NCI-H345 treated with DMSO at 0.1 percent for 48 hours (cell line): ENCODE results near the gene TTLL5.

Source experiments
- DNase-seq: peaks from one replicate; lab custom pipeline; 2025; ENCODE audit not compliant: unreplicated experiment; lab: John Stamatoyannopoulos, UW

TTLL5 gene

DNA sequence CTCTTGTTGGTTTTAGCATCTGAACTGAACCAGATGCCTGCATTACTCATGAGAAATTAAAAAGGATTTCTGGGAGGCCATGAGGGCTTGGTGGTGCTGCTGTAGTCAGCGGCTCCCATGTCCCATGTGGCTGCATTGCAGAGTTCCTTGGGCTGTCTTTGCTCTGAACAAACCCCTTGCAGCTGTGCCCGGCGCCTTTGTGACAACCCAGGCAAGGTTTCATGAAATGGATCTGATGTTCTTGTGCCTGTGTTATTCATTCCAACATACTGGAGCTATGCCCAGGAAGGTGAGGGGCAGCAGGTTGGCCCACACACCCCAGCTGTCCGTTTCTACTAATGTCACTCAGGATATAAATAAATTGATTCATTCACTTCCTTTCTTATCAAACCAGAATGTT is 280.0 kb downstream of the TTLL5 start:
- DNase-seq: no peak

DNA sequence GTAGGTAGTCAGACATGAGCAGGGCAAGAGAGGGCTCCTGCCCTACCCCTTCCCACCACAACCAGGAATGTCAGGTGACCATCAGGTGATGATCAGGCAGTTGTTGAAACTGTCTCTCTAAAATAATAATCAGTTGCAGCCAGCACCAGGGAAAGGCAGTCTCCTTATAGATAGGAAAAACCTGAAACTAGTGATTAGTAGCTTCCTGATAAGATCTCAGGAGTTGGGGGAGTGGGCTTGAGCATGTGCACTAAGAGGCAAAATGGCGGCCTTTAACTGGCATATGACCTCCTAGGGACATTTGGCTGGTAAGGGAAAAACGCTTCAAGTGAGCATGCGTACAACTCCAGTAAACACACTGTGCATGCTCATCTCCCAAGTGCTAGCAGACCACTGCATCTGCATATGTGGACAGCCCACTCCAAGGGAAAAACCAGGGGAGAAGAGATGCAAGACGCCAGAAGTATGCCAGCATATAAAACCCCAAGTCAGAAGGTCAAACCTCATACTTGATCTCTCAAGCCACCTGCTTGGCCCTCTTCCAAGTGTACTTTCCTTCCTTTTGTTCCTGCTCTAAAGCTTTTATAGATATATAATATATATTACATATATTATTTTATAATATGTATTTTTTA is 283.7 kb downstream of the TTLL5 start:
- no peak for DNase-seq

DNA sequence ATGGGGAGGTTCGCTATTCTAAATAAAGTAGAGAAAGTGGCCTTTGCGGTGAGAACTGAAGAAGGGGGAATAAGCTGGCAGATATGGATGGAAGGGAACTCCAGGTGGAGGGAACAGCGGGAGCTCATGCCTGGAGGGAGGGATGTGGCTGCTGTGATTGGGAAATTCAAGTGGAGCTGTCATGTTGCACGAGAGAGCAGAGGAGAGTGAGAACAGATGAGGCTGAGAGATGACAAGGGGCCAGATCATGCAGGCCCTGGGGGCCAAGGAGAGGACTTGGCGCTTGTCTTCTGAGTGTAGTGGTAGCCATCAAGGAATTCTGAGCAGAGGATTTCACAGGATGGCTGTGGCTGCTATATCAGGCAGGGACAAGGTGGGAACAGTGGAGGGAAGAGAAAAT is 285.7 kb downstream of the TTLL5 start:
- DNase-seq: no peak

DNA sequence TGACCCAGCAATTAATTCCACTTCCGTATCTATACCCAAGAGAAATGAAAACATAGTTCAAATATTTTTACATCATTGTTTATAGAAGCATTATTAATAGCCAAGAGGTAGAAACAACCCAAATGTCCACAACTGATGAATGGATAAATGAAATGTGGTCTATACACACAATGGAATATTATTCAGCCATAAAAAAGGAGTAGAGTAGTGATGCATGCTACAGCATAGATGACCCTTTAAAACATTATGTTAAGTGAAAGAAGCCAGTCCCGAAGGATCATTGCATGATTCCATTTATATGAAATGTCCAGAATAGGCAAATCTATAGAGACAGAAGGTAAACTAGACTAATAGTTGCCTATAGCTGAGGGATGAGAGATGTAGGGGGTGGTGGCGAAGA is 291.4 kb downstream of the TTLL5 start:
- no peak for DNase-seq

DNA sequence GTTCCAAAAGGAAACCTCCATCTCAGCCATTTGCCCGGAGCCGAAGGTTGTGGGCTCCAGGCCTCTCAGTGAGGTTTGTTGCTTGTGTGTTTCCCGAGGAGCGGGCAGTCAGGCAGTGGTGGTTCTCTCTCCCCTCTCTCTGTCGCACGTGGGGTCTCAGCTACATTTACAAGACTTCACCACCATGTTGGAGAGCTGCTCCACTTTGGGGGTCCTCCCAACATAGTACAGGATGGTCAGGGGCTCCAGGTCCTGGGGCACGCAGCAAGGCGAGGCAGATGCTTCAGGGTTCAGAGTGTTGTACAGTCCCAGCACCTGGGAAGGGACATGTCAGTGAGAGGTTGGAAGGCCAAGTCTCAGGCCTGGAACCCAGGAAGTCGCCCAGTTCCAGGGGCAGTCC is 298.0 kb downstream of the TTLL5 start:
- no peak for DNase-seq

DNA sequence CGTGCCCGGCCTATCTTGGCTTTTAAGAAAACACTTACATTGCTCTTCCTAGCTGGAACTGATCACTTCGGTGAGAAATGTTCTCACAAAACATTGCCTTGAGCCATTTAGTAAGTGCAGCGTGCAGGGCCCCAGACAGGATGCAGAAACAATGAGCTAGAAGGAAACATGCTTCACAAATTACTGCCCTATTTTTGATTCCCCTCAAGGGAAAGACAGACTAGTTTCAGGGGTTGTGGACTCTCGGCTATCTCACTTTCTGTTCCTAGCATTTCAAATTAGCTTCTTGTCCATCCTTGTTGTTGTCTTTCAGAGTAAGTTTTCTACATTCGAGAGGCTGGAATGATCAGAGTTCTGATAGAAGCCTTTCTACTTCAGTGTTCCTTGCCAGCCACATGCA is 299.2 kb downstream of the TTLL5 start:
- no peak for DNase-seq

DNA sequence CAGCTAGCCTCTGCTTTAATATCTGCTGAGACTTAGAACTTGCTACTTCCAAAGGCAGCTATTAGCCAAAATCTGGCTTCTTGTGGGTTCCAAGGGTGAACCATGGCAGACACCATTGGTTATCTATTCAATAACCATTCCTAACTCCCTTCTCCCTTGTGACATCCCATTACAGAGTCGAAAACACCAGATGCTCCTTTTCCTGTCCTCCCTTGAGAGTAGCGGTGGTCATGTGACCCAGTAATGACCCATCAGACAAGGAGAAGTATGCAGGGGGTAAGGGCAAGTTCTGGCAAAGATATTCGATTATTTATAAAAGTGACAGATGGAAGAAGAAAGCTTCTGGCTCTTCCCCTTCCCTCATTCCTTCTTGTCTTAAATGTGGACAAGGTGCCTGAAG is 300.6 kb downstream of the TTLL5 start:
- no peak for DNase-seq

DNA sequence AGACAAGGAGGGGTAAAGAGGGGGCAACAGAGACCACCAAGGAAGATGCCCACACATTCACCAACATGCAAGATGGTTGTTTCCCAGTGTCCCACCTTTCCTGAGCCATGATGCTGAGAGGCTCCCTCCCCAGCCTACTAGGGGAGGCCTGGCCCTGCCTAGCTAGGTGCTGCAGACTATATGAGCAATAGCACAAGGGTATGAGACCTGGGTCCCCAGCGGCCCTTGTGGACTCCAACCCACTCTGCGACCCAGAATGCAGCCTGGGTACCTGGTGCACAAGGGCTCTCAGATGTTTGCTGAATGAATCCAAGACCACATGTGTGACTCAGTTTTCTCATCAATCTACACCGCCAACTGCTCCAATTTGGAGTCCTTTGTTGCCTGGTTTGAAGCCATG is 306.8 kb downstream of the TTLL5 start:
- DNase-seq: no peak

DNA sequence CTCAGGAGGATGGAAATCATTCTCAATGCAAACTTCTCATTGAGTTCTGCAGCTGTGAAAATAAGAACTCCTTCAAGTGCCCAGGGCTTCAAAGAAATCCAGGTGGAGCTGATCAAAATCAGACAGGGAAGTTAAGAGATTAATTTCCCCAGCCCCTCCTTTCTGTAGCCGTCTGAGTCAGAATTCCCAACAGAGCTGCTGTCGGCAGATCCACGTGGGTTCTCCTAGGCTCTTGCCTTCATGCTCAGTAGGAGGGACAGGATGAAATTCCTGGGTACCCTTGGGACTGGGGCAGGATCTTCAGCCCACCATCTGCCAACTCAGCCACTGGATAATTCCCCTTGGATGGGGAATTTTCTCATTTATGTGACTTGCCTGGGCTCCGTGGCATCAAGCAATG is 307.4 kb downstream of the TTLL5 start:
- no peak for DNase-seq

DNA sequence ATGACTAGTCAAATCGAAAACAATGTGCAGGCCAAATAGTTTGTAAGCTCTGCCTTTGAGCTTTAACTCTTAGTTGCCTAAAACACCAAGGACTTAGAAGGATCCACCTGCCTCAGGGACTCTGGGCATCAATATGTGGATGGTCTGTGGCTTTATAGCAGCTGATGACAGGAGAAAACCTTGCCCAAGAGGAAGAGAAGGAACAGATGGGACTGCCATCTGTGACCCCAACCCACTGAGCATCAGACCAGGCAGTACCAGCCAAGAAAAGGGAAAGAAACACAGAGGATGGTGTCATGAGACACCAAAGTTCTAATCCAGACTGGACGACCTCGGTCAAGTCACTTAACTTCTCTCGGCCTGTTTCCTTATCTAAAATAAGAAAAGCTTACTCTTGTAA is 308.1 kb downstream of the TTLL5 start:
- no peak for DNase-seq

DNA sequence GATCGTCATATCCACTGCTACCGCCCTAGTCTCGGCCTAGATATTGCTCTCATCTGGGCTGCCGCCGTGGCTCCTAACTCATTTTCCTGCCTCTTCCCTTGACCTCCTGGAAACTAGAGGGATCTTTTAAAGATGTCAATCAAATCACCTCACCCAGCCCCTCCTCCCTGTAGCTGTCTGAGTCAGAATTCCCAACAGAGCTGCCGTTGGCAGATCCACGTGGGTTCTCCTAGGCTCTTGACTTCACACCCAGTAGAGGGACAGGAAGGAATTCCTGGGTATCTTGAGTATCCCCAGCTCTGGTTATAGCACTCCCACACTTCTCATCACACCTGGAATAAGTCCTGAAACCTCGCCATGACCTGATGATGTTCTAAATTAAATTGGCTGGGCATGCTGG is 308.8 kb downstream of the TTLL5 start:
- DNase-seq: no peak

DNA sequence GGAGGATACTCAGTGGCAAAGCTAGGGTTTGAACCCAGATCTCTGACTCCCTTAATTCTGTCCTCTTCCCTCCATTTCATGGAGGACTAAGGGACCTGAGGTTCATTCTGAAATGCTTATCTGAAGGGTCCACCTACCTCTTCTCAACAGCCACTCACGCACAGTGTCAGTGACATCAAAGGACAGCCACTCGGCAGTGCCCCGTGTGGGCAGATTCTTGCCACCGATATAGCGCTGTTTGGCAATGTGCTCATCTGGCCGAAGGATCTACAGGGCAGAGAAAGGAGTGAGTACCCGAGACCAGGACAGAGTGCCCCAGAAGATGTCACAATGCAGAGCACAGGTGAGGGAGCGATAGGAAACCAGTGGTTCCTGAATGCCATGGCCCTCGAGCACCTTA is 309.9 kb downstream of the TTLL5 start:
- DNase-seq: no peak

DNA sequence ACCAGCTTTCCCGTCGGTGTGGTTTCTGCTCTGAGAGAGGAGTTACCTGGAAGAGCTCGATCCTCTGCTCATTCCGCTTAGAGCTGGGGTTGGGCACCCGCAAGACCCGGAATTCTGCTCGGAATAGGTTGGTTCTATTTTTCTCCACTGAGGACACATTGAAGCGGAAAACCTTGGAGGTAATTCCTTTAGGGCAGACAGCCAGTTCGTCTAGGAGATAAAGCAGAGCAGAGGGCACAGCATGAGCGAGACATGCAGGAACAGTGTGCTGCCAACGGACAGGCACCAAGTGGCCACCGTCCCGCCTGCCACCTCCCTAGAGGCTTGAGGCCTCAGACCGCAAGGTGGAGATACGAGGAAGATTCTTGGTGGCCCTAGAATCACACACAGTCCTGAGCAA is 310.5 kb downstream of the TTLL5 start:
- DNase-seq: no peak

DNA sequence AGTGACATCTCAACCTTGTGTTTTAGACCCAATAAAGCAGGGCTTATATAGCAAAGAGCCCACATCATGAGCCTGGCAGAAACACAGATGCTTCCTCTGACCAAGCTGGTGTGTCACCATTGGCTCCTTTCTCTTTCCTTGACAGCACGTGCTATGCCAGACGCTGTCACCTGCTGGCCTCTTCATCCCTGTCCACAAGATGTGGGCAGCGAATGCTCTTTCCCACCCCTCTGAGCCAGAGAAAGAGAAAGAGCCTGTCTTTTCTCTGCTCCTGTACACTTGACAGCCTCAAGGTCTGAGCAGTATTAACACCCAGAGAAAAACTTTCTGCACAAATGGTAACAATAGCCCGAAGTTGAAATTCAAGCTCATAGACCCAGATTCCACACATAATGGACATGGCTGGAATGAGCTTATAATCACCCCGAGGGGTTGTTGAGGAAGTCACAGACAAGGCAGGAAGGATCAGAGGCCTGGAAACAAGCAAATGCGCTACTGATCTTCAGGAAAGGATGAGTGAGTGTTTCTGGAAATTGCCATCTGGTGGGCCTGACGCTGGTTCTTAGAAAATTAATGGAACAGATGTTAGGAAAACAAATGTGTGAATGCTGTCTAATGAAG is 311.9 kb downstream of the TTLL5 start:
- DNase-seq: no peak

DNA sequence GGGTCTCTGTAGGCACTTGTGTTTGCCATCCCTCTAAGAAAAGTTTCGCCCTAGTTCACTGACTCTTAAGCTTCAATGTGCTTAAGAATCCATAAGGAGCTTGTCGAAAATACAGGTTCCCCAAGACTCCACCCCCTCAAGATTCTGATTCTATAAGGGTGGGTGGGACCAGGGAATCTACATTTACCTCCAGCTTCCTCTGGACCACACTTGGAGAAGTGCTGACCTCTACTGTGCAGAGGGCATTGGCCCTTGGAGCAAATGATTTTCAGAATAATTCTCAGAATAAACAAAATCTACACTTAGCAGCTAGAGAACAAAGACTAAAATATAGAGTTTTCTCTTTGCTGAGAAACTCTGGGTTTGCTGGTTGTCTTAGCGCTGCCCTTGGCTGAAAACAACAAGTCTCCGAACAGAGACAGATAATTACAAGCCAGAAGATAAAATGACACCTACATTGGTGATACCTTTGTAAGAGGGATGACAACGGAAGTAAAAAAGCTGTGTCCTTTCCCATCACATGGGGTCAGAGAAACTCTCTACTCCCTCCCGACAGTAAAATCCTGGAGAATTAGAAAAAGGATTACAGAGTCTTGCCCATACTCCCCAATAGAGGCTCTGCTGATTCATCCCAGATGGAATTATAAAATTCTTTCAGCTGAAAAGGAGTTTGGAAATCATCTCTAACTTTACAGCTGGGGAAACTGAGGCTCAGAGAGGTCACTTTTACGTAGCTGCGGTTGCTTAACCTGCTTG is 316.0 kb downstream of the TTLL5 start:
- DNase-seq: no peak

DNA sequence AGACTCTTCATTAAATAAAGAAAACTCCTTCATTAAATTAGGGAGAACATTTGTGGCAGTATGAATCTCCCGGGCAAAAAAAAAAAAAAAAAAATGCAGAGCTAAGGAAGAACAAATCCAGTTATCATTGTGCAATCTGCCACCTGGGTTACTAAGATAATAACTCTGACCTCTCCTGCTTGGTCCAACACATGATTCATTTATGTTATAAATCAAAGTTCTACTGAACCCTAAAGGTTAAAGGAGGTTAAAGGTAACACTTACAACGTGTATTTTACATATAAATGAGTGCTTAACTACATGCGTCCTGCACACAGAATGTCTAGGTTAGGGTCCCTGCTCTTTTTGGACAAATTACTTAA is 316.5 kb downstream of the TTLL5 start:
- no peak for DNase-seq

DNA sequence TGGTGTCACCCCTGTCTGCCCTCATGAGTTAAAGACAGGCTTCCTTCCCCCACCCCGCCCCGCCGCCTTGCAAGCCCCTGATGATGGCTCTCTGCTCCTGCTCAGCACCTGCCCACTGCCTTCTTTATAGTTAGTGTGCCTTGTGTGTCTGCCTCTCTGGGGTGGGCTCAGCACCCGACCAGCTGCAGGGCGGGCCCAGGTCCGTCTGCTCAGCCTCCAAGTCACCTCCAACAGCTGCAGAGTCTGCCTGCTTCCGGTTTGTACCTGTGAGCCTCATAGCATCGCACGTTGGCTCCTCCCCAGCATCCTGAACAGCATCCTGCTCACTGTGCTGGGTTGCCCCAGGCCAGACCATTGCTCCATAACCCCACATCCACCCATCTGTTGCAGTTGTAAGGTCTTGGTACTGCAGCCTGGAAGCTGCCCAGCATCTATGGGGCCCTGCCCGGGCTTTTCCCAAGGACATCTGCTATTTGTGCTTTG is 317.2 kb downstream of the TTLL5 start:
- DNase-seq: no peak

DNA sequence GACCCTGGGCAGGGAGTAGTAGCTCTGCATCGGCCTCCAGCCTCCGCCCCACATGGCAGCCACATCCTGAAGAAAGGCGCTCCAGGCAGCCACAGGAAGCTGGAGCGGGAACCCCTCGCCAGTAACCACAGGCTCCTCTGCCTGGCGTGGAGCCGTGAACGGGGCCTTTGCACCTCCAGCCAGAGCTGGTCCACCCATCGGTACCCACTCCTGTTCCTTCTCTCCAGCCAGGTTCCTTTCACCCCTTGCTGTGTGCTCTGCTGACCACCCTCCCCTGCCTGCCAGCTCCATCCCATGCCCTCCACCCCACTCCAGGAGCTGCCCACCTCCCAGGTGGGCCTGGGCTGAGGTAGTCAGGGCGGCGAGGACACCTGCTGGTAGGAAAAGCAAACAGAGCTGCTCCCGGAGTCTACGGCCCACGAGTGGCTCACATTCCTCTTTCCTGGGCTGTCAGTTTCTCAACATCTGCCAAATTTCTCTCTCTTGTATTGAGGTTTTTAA is 318.1 kb downstream of the TTLL5 start:
- no peak for DNase-seq

DNA sequence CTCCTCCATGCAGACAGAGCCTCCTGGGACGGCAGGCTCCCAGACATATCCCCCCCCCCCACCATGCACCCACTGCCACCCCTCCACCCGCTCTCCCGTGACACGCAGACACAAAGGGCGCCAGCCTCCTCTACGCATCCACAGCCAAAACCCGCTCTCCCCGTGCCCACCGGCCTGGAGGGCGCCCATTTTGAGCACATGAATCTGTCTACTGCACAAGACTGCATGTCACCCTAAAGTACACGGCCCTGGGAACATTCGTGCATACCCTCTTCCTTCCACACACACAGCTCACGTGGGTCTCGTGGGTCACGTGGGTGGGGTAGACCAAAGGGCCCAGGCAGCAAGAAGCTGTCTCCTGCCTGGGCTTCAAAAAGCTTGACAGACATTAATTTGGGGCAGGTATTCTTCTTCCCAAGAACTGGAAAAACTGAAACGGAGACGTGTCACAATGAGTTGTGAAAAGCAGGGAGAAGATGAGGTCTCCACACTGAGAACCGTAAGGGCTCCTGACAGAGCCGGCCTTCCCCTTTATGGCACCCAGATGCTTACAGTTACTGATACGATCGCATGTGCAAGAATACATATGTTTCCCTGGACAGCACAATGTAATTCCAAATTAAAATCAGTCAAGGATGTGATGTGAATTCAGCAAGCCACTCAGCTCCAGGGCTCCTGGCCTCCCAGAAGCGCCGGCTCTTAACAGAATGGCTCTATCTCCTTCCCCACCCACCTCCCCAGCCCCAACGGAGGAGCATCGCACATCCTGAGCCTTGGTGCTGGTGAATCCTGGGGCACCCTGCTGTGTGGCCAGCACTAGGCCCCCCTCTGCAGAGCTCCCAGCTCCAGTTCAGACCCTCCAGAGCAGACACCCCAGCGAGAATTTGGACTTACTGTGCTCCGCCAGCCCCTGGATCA is 318.9 kb downstream of the TTLL5 start:
- DNase-seq: no peak

DNA sequence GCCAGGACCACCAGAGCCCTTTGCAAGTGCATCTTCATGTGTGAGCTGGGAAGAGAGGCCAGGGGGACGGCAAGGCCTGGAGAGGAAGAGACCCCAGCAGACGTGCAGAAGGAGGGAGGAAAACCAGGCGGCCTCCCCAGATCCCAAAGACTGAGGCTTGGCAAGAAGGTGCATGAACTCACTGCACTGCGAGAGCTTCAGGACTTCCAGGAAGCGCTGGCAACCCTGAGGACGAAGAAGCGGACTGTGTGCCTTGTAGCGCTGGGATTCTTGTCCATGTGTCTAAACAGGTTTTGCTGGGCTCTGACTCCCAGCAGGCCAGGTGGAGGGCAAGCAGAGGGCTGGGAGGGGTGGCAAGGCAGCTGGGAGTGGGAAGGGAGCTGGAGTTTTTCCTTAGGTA is 319.8 kb downstream of the TTLL5 start:
- no peak for DNase-seq
